ENCODE results near the gene RHOA. TPM values are rescaled to one million over a fixed set of nuclear protein-coding genes. Genes with fewer than 3 reads are reported as not detected.
"Not testable (repeated sequence)": the region's sequence is repeated elsewhere in the genome, so short reads cannot be mapped to it uniquely, and the experiment has no call there.

The RHOA gene
- total RNA-seq, 1 experiment from 2014 or later: 283 TPM

GRCh38 chr3:49386056-49386756, 25.6 kb downstream of the RHOA start:
- in situ Hi-C loops (cut with HindIII; ENCODE audit: low pct_unique_long_range_greater_than_20kb, low sequenced_read_pairs): no loop called here
- DNase-seq (ENCODE audit: low read depth, low spot score): no peak

- in situ Hi-C loops (cut with HindIII; ENCODE audit: low pct_unique_long_range_greater_than_20kb, low sequenced_read_pairs): no loop called here
- no peak for DNase-seq (ENCODE audit: low read depth, low spot score)
Observed at GRCh38 chr3:49385617-49386016, 26.2 kb downstream of the RHOA start.

- DNase-seq (ENCODE audit: low read depth, low spot score): no peak
- in situ Hi-C loops (cut with HindIII; ENCODE audit: low pct_unique_long_range_greater_than_20kb, low sequenced_read_pairs): no loop called here
Observed at GRCh38 chr3:49383387-49383786, 28.4 kb downstream of the RHOA start.

GRCh38 chr3:49378249-49378895, 33.4 kb downstream of the RHOA start:
- no peak for DNase-seq (ENCODE audit: low read depth, low spot score)
- in situ Hi-C loops (cut with HindIII; ENCODE audit: low pct_unique_long_range_greater_than_20kb, low sequenced_read_pairs): no loop called here

GRCh38 chr3:49377483-49377882, 34.3 kb downstream of the RHOA start:
- no peak for DNase-seq (ENCODE audit: low read depth, low spot score)

GRCh38 chr3:49371946-49372345, 39.8 kb downstream of the RHOA start:
- in situ Hi-C loops (cut with HindIII; ENCODE audit: low pct_unique_long_range_greater_than_20kb, low sequenced_read_pairs): no loop called here
- no peak for DNase-seq (ENCODE audit: low read depth, low spot score)

More at GRCh38 chr3:49377483-49377882, 34.3 kb downstream of the RHOA start:
- in situ Hi-C loops (cut with HindIII; ENCODE audit: low pct_unique_long_range_greater_than_20kb, low sequenced_read_pairs): no loop called here

GRCh38 chr3:49370585-49371290, 41.0 kb downstream of the RHOA start:
- DNase-seq (ENCODE audit: low read depth, low spot score): no peak
- in situ Hi-C loops (cut with HindIII; ENCODE audit: low pct_unique_long_range_greater_than_20kb, low sequenced_read_pairs): no loop called here

GRCh38 chr3:49362561-49362960, 49.2 kb downstream of the RHOA start:
- in situ Hi-C loops (cut with HindIII; ENCODE audit: low pct_unique_long_range_greater_than_20kb, low sequenced_read_pairs): no loop called here
- no peak for DNase-seq (ENCODE audit: low read depth, low spot score)

GRCh38 chr3:49359623-49360022, 52.2 kb downstream of the RHOA start:
- in situ Hi-C loops (cut with HindIII; ENCODE audit: low pct_unique_long_range_greater_than_20kb, low sequenced_read_pairs): no loop called here
- no peak for DNase-seq (ENCODE audit: low read depth, low spot score)

- in situ Hi-C loops (cut with HindIII; ENCODE audit: low pct_unique_long_range_greater_than_20kb, low sequenced_read_pairs): no loop called here
- DNase-seq (ENCODE audit: low read depth, low spot score): no peak
Observed at GRCh38 chr3:49358884-49359225, 52.9 kb downstream of the RHOA start.

GRCh38 chr3:49358217-49358883, 53.4 kb downstream of the RHOA start, which contains the start of gene GPX1:
TSS of gene GPX1 (minus strand) at chr3:49358353. CDS start at chr3:49358278, 75 bp downstream.
- in situ Hi-C loops (cut with HindIII; ENCODE audit: low pct_unique_long_range_greater_than_20kb, low sequenced_read_pairs): no loop called here
- peak; percentile 28 for DNase-seq (ENCODE audit: low read depth, low spot score)

GRCh38 chr3:49357443-49358216, 54.1 kb downstream of the RHOA start:
- DNase-seq (ENCODE audit: low read depth, low spot score); in situ Hi-C loops (cut with HindIII; ENCODE audit: low pct_unique_long_range_greater_than_20kb, low sequenced_read_pairs): not testable (repeated sequence)

GRCh38 chr3:49357095-49357442, 54.7 kb downstream of the RHOA start:
- in situ Hi-C loops (cut with HindIII; ENCODE audit: low pct_unique_long_range_greater_than_20kb, low sequenced_read_pairs); DNase-seq (ENCODE audit: low read depth, low spot score): not testable (repeated sequence)

GRCh38 chr3:49352890-49353421, 58.8 kb downstream of the RHOA start:
- in situ Hi-C loops (cut with HindIII; ENCODE audit: low pct_unique_long_range_greater_than_20kb, low sequenced_read_pairs): no loop called here
- no peak for DNase-seq (ENCODE audit: low read depth, low spot score)

- in situ Hi-C loops (cut with HindIII; ENCODE audit: low pct_unique_long_range_greater_than_20kb, low sequenced_read_pairs): no loop called here
- DNase-seq (ENCODE audit: low read depth, low spot score): no peak
Observed at GRCh38 chr3:49352281-49352680, 59.5 kb downstream of the RHOA start.

- in situ Hi-C loops (cut with HindIII; ENCODE audit: low pct_unique_long_range_greater_than_20kb, low sequenced_read_pairs): no loop called here
- no peak for DNase-seq (ENCODE audit: low read depth, low spot score)
Observed at GRCh38 chr3:49351521-49352011, 60.2 kb downstream of the RHOA start.
